Vagina (tissue), 2 donors: ENCODE measurements around the gene GTPBP1.

Experiments used
- POLR2AphosphoS5 ChIP-seq, 2 donors: sonication (generic); formaldehyde crosslinking; IDR thresholded peaks; one replicate each; pipeline ENCODE4 v1.9.0; 2017; ENCODE audit warnings: antibody characterized with exemption in 2 of 2, mild to moderate bottlenecking in 2 of 2, low read depth in 1 of 2; ENCODE audit not compliant: insufficient read depth in 1 of 2
- TF ChIP-seq, protein P1 (sequence below), 3 experiments: fragments of 450-650 bp in 2 of 3; fragments of 200-600 bp in 1 of 3; sonication (generic) in 1 of 3; IDR thresholded peaks; one replicate each; pipeline ENCODE4 v1.5.1; 2017 to 2019; ENCODE audit warnings: antibody characterized with exemption in 3 of 3, mild to moderate bottlenecking in 2 of 3, moderate library complexity in 2 of 3

DNA sequence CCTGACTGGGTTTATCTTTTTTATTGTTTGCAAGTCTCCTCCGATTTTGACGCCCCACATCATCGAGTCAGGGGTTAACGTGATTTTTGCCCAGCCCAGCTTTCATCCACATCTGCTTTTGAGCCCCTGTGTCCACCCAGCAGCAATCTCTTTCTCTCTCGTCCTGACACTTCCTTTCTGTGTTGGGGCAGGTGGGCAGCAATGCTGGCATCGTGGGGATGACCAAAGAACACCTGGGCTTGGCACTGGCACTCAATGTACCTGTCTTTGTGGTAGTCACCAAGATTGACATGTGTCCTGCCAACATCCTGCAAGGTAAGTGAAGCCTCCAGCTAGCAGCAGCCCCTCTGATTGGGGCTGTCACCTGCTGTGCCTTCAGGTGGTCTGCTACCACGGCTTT, 15.8 kb downstream of the GTPBP1 start:
- TF ChIP-seq, protein P1, sequence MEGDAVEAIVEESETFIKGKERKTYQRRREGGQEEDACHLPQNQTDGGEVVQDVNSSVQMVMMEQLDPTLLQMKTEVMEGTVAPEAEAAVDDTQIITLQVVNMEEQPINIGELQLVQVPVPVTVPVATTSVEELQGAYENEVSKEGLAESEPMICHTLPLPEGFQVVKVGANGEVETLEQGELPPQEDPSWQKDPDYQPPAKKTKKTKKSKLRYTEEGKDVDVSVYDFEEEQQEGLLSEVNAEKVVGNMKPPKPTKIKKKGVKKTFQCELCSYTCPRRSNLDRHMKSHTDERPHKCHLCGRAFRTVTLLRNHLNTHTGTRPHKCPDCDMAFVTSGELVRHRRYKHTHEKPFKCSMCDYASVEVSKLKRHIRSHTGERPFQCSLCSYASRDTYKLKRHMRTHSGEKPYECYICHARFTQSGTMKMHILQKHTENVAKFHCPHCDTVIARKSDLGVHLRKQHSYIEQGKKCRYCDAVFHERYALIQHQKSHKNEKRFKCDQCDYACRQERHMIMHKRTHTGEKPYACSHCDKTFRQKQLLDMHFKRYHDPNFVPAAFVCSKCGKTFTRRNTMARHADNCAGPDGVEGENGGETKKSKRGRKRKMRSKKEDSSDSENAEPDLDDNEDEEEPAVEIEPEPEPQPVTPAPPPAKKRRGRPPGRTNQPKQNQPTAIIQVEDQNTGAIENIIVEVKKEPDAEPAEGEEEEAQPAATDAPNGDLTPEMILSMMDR (IDR thresholded peaks at IDR 0.05) = no peak
- no peak for TF ChIP-seq POLR2AphosphoS5 (IDR thresholded peaks at IDR 0.05; ENCODE audit: insufficient read depth in 1 of 2, low read depth in 1 of 2)
